ENCODE measurements around the gene ZGLP1. TPM values are rescaled to one million over a fixed set of nuclear protein-coding genes. Genes with fewer than 3 reads are reported as not detected.

ZGLP1 gene
- total RNA-seq, 3 donors from 2014 or later (not counting 1 experiment from before 2014, with no cell fraction given), result 1.4 to 2.2 (median 1.9) TPM

- Mint-ChIP-seq H3K9me3 (no peaks in the 10 kb centered on the region), H3K4me1 (peaks cover 36 to 54% of the 10 kb centered on the region in 2 donors), H3K4me3 (peak within 1 kb of the TSS; percentile 59), H3K27ac (peak within 1 kb of the TSS; percentile 24 to 79), H3K27me3 (ENCODE audit: low read depth in 2 of 2) (peaks cover 0 to 31% of the 10 kb centered on the region in 2 donors), H3K36me3 (peaks cover 10% of the 10 kb centered on the region)
- intact Hi-C loops (cut with micrococcal nuclease), result no loop called here
- H3K36me3 ChIP-seq (ENCODE audit: control insufficient read depth, insufficient read depth, low read length), result peaks cover 31% of the 10 kb centered on the region
- no peak for ATAC-seq
- peak in 1 of 2 donors; percentile 50 for DNase-seq
- no peak for TF ChIP-seq CTCF (IDR thresholded peaks at IDR 0.05)
- no peaks in the 10 kb centered on the region for H3K9me3 ChIP-seq (ENCODE audit: control insufficient read depth, insufficient read depth, low read length)
- peaks cover 39% of the 10 kb centered on the region for H3K27me3 ChIP-seq (ENCODE audit: control insufficient read depth, insufficient read depth, low read length)
- no peak within 1 kb of the TSS for H3K4me3 ChIP-seq (ENCODE audit: low read length)
- no peak within 1 kb of the TSS for H3K27ac ChIP-seq (ENCODE audit: low read length)
- 5% methylated on average over 59 of the region's 59 CpGs for WGBS (ENCODE audit: insufficient coverage)
- peaks cover 64% of the 10 kb centered on the region for H3K4me1 ChIP-seq (ENCODE audit: control insufficient read depth, insufficient read depth, low read length)
These were observed 22.5 kb downstream of the ZGLP1 start, which contains the start of gene ICAM4 for GRCh38 chr19:10286803-10287737. ICAM4 (plus strand) TSS chr19:10286955; CDS start chr19:10287013, 58 bp downstream.

GRCh38 chr19:10285393-10285792 lies 24.2 kb downstream of the ZGLP1 start:
- WGBS (ENCODE audit: insufficient coverage), result 87% methylated on average over 3 of the region's 4 CpGs

GRCh38 chr19:10284960-10285278 lies 24.7 kb downstream of the ZGLP1 start:
- Mint-ChIP-seq H3K27me3 (ENCODE audit: low read depth in 2 of 2) (peaks cover 0 to 18% of the 10 kb centered on the region in 2 donors), H3K9me3 (no peaks in the 10 kb centered on the region), H3K27ac (peak overlapping the region in 1 of 2 donors; percentile 79), H3K36me3 (peaks cover 10% of the 10 kb centered on the region), H3K4me1 (peaks cover 24 to 39% of the 10 kb centered on the region in 2 donors), H3K4me3 (no peak overlapping the region)
- H3K4me1 ChIP-seq (ENCODE audit: control insufficient read depth, insufficient read depth, low read length), result peaks cover 55% of the 10 kb centered on the region
- DNase-seq (no peak), ATAC-seq (no peak)
- no peak overlapping the region for H3K4me3 ChIP-seq (ENCODE audit: low read length)
- no peak overlapping the region for H3K27ac ChIP-seq (ENCODE audit: low read length)
- peaks cover 24% of the 10 kb centered on the region for H3K27me3 ChIP-seq (ENCODE audit: control insufficient read depth, insufficient read depth, low read length)
- intact Hi-C loops (cut with micrococcal nuclease), result no loop called here
- WGBS (ENCODE audit: insufficient coverage), result 96% methylated on average over 13 of the region's 13 CpGs
- no peak for TF ChIP-seq CTCF (IDR thresholded peaks at IDR 0.05)
- H3K9me3 ChIP-seq (ENCODE audit: control insufficient read depth, insufficient read depth, low read length), result no peaks in the 10 kb centered on the region
- H3K36me3 ChIP-seq (ENCODE audit: control insufficient read depth, insufficient read depth, low read length), result peaks cover 31% of the 10 kb centered on the region

More at GRCh38 chr19:10285393-10285792, 24.2 kb downstream of the ZGLP1 start:
- no peak overlapping the region for H3K27ac ChIP-seq (ENCODE audit: low read length)
- peaks cover 55% of the 10 kb centered on the region for H3K4me1 ChIP-seq (ENCODE audit: control insufficient read depth, insufficient read depth, low read length)
- Mint-ChIP-seq H3K27me3 (ENCODE audit: low read depth in 2 of 2) (peaks cover 0 to 21% of the 10 kb centered on the region in 2 donors), H3K9me3 (no peaks in the 10 kb centered on the region), H3K4me3 (no peak overlapping the region), H3K4me1 (peaks cover 22 to 39% of the 10 kb centered on the region in 2 donors), H3K27ac (peak overlapping the region in 1 of 2 donors; percentile 79), H3K36me3 (peaks cover 10% of the 10 kb centered on the region)
- peaks cover 31% of the 10 kb centered on the region for H3K36me3 ChIP-seq (ENCODE audit: control insufficient read depth, insufficient read depth, low read length)
- DNase-seq (no peak), ATAC-seq (no peak)
- no peak for TF ChIP-seq CTCF (IDR thresholded peaks at IDR 0.05)
- H3K4me3 ChIP-seq (ENCODE audit: low read length), result no peak overlapping the region
- intact Hi-C loops (cut with micrococcal nuclease), result no loop called here
- H3K9me3 ChIP-seq (ENCODE audit: control insufficient read depth, insufficient read depth, low read length), result no peaks in the 10 kb centered on the region
- peaks cover 29% of the 10 kb centered on the region for H3K27me3 ChIP-seq (ENCODE audit: control insufficient read depth, insufficient read depth, low read length)

Measured in natural killer cell (primary cell).